ENCODE measurements around the gene SLC11A1. TPM values are rescaled to one million over a fixed set of nuclear protein-coding genes. Genes with fewer than 3 reads are reported as not detected.

The SLC11A1 gene
- total RNA-seq, 1 donor from 2014 or later, result 0.89 TPM

- TF ChIP-seq CTCF (IDR thresholded peaks at IDR 0.05), result no peak
These were observed 55.9 kb downstream of the SLC11A1 start for GRCh38 chr2:218437969-218438368.

GRCh38 chr2:218438596-218438995, 56.5 kb downstream of the SLC11A1 start:
- ATAC-seq (ENCODE audit: low read depth), result no peak
- Mint-ChIP-seq H3K4me3 (no peak overlapping the region), H3K36me3 (ENCODE audit: low read depth) (no peaks in the 10 kb centered on the region), H3K4me1 (peaks cover 20% of the 10 kb centered on the region), H3K27ac (no peak overlapping the region), H3K9me3 (no peaks in the 10 kb centered on the region), H3K27me3 (no peaks in the 10 kb centered on the region)
- CTCF ChIA-PET, result no interaction called here
- POLR2A ChIA-PET, result no interaction called here
- intact Hi-C loops (cut with micrococcal nuclease), result no loop called here
- DNase-seq, result no peak
- TF ChIP-seq CTCF (IDR thresholded peaks at IDR 0.05), result no peak

More at GRCh38 chr2:218437969-218438368, 55.9 kb downstream of the SLC11A1 start:
- no peaks in the 10 kb centered on the region for H3K9me3 Mint-ChIP-seq
- intact Hi-C loops (cut with micrococcal nuclease), result no loop called here
- no peak for DNase-seq
- no peak for ATAC-seq (ENCODE audit: low read depth)
- ChIA-PET POLR2A (interaction anchor here (0.6 kb wide), 1 partner anchor 38 kb away, joined by 5 read pairs; the partner anchor contains the start of gene CTDSP1), CTCF (no interaction called here)
- H3K27me3 Mint-ChIP-seq, result no peaks in the 10 kb centered on the region
- H3K36me3 Mint-ChIP-seq (ENCODE audit: low read depth), result no peaks in the 10 kb centered on the region
- no peak overlapping the region for H3K4me3 Mint-ChIP-seq
- H3K27ac Mint-ChIP-seq, result no peak overlapping the region
- H3K4me1 Mint-ChIP-seq, result peaks cover 20% of the 10 kb centered on the region

GRCh38 chr2:218444692-218445357, 62.8 kb downstream of the SLC11A1 start:
- no peak for TF ChIP-seq CTCF (IDR thresholded peaks at IDR 0.05)
- Mint-ChIP-seq H3K27ac (no peak overlapping the region), H3K4me3 (no peak overlapping the region), H3K4me1 (no peaks in the 10 kb centered on the region), H3K36me3 (ENCODE audit: low read depth) (peaks cover 30% of the 10 kb centered on the region), H3K27me3 (no peaks in the 10 kb centered on the region), H3K9me3 (no peaks in the 10 kb centered on the region)
- no peak for ATAC-seq (ENCODE audit: low read depth)
- ChIA-PET POLR2A (no interaction called here), CTCF (no interaction called here)
- no peak for DNase-seq
- intact Hi-C loops (cut with micrococcal nuclease), result no loop called here

- POLR2A ChIA-PET, result interaction anchor here (0.6 kb wide), 1 partner anchor 10 kb away, joined by 3 read pairs; no protein-coding TSS in a partner anchor
These were observed 63.5 kb downstream of the SLC11A1 start for GRCh38 chr2:218445602-218446001.

More at GRCh38 chr2:218445602-218446001, 63.5 kb downstream of the SLC11A1 start:
- H3K27ac Mint-ChIP-seq, result no peak overlapping the region
- intact Hi-C loops (cut with micrococcal nuclease), result no loop called here
- CTCF ChIA-PET, result no interaction called here
- H3K4me1 Mint-ChIP-seq, result no peaks in the 10 kb centered on the region
- TF ChIP-seq CTCF (IDR thresholded peaks at IDR 0.05), result no peak
- no peak for DNase-seq
- H3K36me3 Mint-ChIP-seq (ENCODE audit: low read depth), result peaks cover 37% of the 10 kb centered on the region
- H3K27me3 Mint-ChIP-seq, result no peaks in the 10 kb centered on the region
- no peak overlapping the region for H3K4me3 Mint-ChIP-seq
- no peaks in the 10 kb centered on the region for H3K9me3 Mint-ChIP-seq
- ATAC-seq (ENCODE audit: low read depth), result no peak

Other genes starting within 250 kb of the SLC11A1 start
- not detected in 2 replicates for gene CXCR1, start 215.3 kb upstream of the SLC11A1 start, total RNA-seq
- 711 and 737 TPM in 2 replicates for gene ARPC2, start 165.1 kb upstream of the SLC11A1 start, total RNA-seq
- 0.67 and 0.81 TPM in 2 replicates for gene GPBAR1, start 121.3 kb upstream of the SLC11A1 start, total RNA-seq
- gene AAMP, start 112.1 kb upstream of the SLC11A1 start, total RNA-seq, result 63.4 and 63.6 TPM in 2 replicates
- gene PNKD, start 111.8 kb upstream of the SLC11A1 start, total RNA-seq, result 21.0 and 23.7 TPM in 2 replicates
- 40.7 and 45.0 TPM in 2 replicates for gene TMBIM1, start 89.8 kb upstream of the SLC11A1 start, total RNA-seq
- gene CATIP, start 25.4 kb upstream of the SLC11A1 start, total RNA-seq, result not detected in 2 replicates
- gene CTDSP1, start 17.6 kb downstream of the SLC11A1 start, total RNA-seq, result 107 and 118 TPM in 2 replicates
- 0.07 TPM in 1 of 2 replicates, not detected in the other for gene VIL1, start 36.9 kb downstream of the SLC11A1 start, total RNA-seq
- gene USP37, start 186.1 kb downstream of the SLC11A1 start, total RNA-seq, result 14.3 and 23.1 TPM in 2 replicates
- 60.5 and 74.4 TPM in 2 replicates for gene CNOT9, start 186.6 kb downstream of the SLC11A1 start, total RNA-seq
- gene PLCD4, start 225.6 kb downstream of the SLC11A1 start, total RNA-seq, result 0.64 and 1.0 TPM in 2 replicates